Esophagus muscularis mucosa (tissue), 4 donors: ENCODE measurements around the gene HS2ST1. TPM values are rescaled to one million over a fixed set of nuclear protein-coding genes. Genes with fewer than 3 reads are reported as not detected.
"Not testable (repeated sequence)": the region's sequence is repeated elsewhere in the genome, so short reads cannot be mapped to it uniquely, and the experiment has no call there.

Experiments used
- DNase-seq: peaks from one replicate; pipeline ENCODE4 v3.0.0-alpha.2; 2017; ENCODE audit errors: extremely low spot score
- H3K27ac ChIP-seq, 4 donors: fragments of 200-600 bp; sonication (generic); replicated peaks in 1 of 4; 1 replicate in 3 of 4; 2 replicates in 1 of 4; pipeline ENCODE4 v1.5.1; 2016 to 2019; ENCODE audit warnings: mild to moderate bottlenecking in 1 of 4
- H3K27me3 ChIP-seq, 4 donors: fragments of 200-600 bp; sonication (generic); one replicate each; pipeline versions ENCODE4 v1.5.1 to v1.6.0; 2016 to 2019
- H3K36me3 ChIP-seq, 4 donors: fragments of 200-600 bp; sonication (generic); one replicate each; pipeline ENCODE4 v1.5.1; 2016 to 2019
- H3K4me1 ChIP-seq, 4 donors: fragments of 200-600 bp; sonication (generic); one replicate each; pipeline ENCODE4 v1.5.1; 2016 to 2019
- H3K4me3 ChIP-seq, 4 donors: fragments of 200-600 bp; sonication (generic); 1 replicate in 2 of 4; 2 replicates in 2 of 4; pipeline ENCODE4 v1.5.1; 2016 to 2019; ENCODE audit warnings: mild to moderate bottlenecking in 4 of 4, moderate library complexity in 1 of 4
- H3K9me3 ChIP-seq, 4 donors: fragments of 200-600 bp; sonication (generic); 1 replicate in 3 of 4; 2 replicates in 1 of 4; pipeline ENCODE4 v1.5.1; 2016 to 2019
- EP300 ChIP-seq: sonication (generic); formaldehyde crosslinking; IDR thresholded peaks from one replicate; pipeline ENCODE4 v1.6.1; 2017; ENCODE audit warnings: antibody characterized with exemption
- POLR2A ChIP-seq: fragments of 450-650 bp; IDR thresholded peaks from one replicate; pipeline ENCODE4 v1.6.1; 2017; ENCODE audit warnings: antibody characterized with exemption, moderate library complexity, mild to moderate bottlenecking, low read depth
- POLR2AphosphoS5 ChIP-seq, 2 donors: sonication (generic); formaldehyde crosslinking; IDR thresholded peaks; one replicate each; pipeline ENCODE4 v1.6.1; 2017; ENCODE audit warnings: antibody characterized with exemption in 2 of 2
- WGBS: methylation state at CpG from one replicate; pipeline ENCODE4 v1.1.5; 2018; 5-methylcytosine and 5-hydroxymethylcytosine counted together
- intact Hi-C: fragments of 100-400 bp; cut with DNase I; formaldehyde crosslinking; loops from one replicate; pipeline ENCODE4 v1.15.1; 2023
- total RNA-seq, 4 donors: library from RNA; depleted of rRNA; stranded (reverse); fragments of >200 nt; gene quantifications; one replicate each; pipeline versions ENCODE4 v1.1.0 to v1.2.1, GENCODE V29; 2016
- TF ChIP-seq, protein P1 (sequence below), 3 experiments: fragments of 200-600 bp in 2 of 3; fragments of 450-650 bp in 1 of 3; sonication (generic) in 2 of 3; IDR thresholded peaks; one replicate each; pipeline ENCODE4 v1.5.1; 2017 to 2019; ENCODE audit warnings: antibody characterized with exemption in 3 of 3, mild to moderate bottlenecking in 2 of 3, moderate library complexity in 1 of 3

HS2ST1 gene
- total RNA-seq, 4 donors from 2014 or later = 8.5 to 11.6 (median 9.4) TPM

DNA sequence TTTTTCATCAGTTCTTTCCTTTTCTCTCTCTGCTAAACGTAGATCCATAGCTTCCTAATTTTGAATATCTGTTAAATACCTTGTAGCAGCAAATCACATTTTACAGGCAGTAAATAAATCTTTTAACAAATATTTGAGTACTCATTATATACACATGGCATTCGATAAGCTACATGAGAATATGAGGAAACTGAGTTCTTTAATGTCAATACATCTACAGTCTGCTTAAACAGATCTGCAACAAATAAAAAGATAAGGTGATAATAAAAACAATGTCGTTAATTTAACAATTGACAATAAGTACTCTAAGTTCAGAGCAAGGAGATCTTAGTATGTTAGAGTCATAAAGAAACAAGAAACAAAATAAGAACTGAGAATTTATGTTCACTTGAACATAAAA is 43.4 kb upstream of the HS2ST1 start:
- 88% methylated on average over 3 of the region's 3 CpGs for WGBS
- H3K9me3 ChIP-seq = no peaks in the 10 kb centered on the region
- no peak overlapping the region for H3K27ac ChIP-seq
- H3K4me3 ChIP-seq = no peak overlapping the region
- peaks cover 0 to 7% (median 5%) of the 10 kb centered on the region in 4 donors for H3K4me1 ChIP-seq
- H3K36me3 ChIP-seq = peaks cover 0 to 9% (median 3%) of the 10 kb centered on the region in 4 donors
- DNase-seq = no peak
- H3K27me3 ChIP-seq = no peaks in the 10 kb centered on the region
- intact Hi-C loops = no loop called here
- no peak for TF ChIP-seq EP300

DNA sequence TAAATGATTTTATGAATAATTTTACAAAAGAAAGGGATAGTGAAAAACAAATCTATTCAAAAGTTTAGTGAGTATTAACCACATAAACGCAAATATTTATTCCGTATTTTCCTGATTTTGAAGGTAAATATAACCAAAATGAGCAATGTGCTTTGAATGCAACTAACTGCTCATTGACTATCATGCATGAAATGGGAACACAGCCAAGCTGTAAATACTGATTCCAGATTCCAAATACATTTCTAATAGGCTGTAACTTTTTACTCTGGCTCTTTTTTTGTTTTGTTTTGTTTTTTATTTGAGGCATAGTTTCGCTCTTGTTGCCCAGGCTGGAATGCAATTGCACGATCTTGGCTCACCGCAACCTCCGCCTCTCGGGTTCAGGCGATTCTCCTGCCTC is 42.3 kb upstream of the HS2ST1 start:
- WGBS = 94% methylated on average over 8 of the region's 8 CpGs
- H3K9me3 ChIP-seq = no peaks in the 10 kb centered on the region
- peaks cover 0 to 16% (median 5%) of the 10 kb centered on the region in 4 donors for H3K36me3 ChIP-seq
- no peak for DNase-seq
- H3K4me1 ChIP-seq = peaks cover 0 to 7% (median 4%) of the 10 kb centered on the region in 4 donors
- TF ChIP-seq, protein P1, sequence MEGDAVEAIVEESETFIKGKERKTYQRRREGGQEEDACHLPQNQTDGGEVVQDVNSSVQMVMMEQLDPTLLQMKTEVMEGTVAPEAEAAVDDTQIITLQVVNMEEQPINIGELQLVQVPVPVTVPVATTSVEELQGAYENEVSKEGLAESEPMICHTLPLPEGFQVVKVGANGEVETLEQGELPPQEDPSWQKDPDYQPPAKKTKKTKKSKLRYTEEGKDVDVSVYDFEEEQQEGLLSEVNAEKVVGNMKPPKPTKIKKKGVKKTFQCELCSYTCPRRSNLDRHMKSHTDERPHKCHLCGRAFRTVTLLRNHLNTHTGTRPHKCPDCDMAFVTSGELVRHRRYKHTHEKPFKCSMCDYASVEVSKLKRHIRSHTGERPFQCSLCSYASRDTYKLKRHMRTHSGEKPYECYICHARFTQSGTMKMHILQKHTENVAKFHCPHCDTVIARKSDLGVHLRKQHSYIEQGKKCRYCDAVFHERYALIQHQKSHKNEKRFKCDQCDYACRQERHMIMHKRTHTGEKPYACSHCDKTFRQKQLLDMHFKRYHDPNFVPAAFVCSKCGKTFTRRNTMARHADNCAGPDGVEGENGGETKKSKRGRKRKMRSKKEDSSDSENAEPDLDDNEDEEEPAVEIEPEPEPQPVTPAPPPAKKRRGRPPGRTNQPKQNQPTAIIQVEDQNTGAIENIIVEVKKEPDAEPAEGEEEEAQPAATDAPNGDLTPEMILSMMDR (IDR thresholded peaks at IDR 0.05) = no peak
- TF ChIP-seq POLR2A (no peak), POLR2AphosphoS5 (IDR thresholded peaks at IDR 0.05) (no peak), EP300 (no peak)
- H3K27me3 ChIP-seq = no peaks in the 10 kb centered on the region
- no peak overlapping the region for H3K27ac ChIP-seq
- intact Hi-C loops = no loop called here
- H3K4me3 ChIP-seq = no peak overlapping the region

DNA sequence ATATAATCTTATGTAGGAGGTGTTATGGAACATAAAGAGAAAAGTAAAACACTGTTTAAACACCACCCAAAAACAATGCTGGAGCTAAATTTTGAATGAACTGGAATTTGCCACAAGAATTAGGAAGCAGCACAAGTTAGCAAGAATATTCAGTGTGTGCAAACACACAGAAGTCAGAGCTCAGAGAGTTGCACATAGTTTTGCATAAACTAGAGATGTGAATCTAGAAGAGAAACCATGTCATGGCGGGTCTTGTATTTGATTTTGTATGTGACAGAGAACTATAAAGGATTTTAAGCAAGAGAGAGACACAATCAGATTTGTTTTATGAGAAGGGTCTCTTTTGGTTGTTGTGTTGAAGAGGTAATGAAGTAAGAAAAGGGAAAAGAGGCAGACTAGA is 38.7 kb upstream of the HS2ST1 start:
- H3K4me3 ChIP-seq = no peak overlapping the region
- H3K9me3 ChIP-seq = no peaks in the 10 kb centered on the region
- no peak overlapping the region for H3K27ac ChIP-seq
- intact Hi-C loops = no loop called here
- no peak for TF ChIP-seq POLR2A
- TF ChIP-seq POLR2AphosphoS5 (IDR thresholded peaks at IDR 0.05) = no peak
- TF ChIP-seq EP300 = no peak
- TF ChIP-seq, protein P1 (IDR thresholded peaks at IDR 0.05) = no peak
- H3K36me3 ChIP-seq = peaks cover 5 to 42% (median 17%) of the 10 kb centered on the region in 4 donors
- DNase-seq = no peak
- 100% methylated on average over 1 of the region's 1 CpG for WGBS
- H3K4me1 ChIP-seq = no peaks in the 10 kb centered on the region
- no peaks in the 10 kb centered on the region for H3K27me3 ChIP-seq

DNA sequence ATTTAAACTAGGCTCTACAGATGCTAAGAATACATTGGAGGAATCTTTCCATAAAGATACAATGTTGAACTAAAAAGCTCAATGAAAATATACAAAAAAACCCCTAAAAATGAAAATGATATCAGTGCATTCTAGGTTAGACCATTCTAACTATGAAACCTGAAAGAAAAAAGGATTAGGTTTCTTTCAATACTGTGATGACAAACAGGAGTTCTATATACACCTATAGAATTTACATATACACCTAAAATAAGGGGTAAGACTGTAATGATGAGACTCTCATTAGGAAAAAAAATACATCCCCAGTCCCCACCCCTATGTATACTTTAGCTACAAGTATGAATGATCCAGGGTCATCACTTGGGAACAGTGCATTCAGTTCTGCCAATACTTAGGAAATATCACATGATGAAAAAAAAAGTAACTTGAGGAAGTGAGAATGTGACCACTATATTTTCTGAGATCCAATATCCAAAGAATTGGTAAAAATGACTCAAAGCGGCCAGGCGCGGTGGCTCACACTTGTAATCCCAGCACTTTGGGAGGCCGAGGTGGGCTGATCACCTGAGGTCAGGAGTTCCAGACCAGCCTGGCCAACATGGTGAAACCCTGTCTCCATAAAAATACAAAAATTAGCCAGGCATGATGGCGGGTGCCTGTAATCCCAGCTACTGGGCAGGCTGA is 26.8 kb upstream of the HS2ST1 start:
- DNase-seq = no peak
- H3K4me3 ChIP-seq = no peak overlapping the region
- peaks cover 0 to 8% (median 0%) of the 10 kb centered on the region in 4 donors for H3K4me1 ChIP-seq
- no peaks in the 10 kb centered on the region for H3K27me3 ChIP-seq
- no peak overlapping the region for H3K27ac ChIP-seq
- TF ChIP-seq POLR2AphosphoS5 (IDR thresholded peaks at IDR 0.05) (no peak), EP300 (no peak), POLR2A (no peak)
- TF ChIP-seq, protein P1 (IDR thresholded peaks at IDR 0.05) = no peak
- intact Hi-C loops = no loop called here
- no peaks in the 10 kb centered on the region for H3K36me3 ChIP-seq
- H3K9me3 ChIP-seq = no peaks in the 10 kb centered on the region
- 96% methylated on average over 5 of the region's 5 CpGs for WGBS

DNA sequence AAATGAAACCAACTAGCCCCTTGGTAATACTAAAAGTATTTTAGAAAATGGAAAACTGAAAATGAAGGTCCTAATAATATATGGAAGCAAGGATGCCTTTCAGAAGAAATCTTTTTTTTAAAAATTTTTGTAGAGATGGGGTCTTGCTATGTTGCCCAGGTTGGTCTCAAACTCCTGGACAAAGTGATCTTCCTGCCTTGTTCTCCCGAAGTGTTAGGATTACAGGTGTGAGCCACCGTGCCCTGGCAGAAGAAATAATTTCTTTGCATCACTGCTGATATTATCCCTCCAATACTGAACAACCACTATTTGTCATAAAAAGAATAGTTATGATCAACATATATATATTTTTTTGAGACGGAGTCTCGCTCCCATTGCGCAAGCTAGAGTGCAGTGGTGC is 26.1 kb upstream of the HS2ST1 start:
- 95% methylated on average over 5 of the region's 5 CpGs for WGBS
- intact Hi-C loops = no loop called here
- no peak for DNase-seq
- TF ChIP-seq, protein P1 (IDR thresholded peaks at IDR 0.05) = no peak
- TF ChIP-seq POLR2A (no peak), POLR2AphosphoS5 (IDR thresholded peaks at IDR 0.05) (no peak), EP300 (no peak)
- Histone ChIP-seq H3K27ac (no peak overlapping the region), H3K9me3 (no peaks in the 10 kb centered on the region), H3K4me3 (no peak overlapping the region), H3K27me3 (no peaks in the 10 kb centered on the region), H3K36me3 (no peaks in the 10 kb centered on the region), H3K4me1 (peaks cover 0 to 8% (median 0%) of the 10 kb centered on the region in 4 donors)

DNA sequence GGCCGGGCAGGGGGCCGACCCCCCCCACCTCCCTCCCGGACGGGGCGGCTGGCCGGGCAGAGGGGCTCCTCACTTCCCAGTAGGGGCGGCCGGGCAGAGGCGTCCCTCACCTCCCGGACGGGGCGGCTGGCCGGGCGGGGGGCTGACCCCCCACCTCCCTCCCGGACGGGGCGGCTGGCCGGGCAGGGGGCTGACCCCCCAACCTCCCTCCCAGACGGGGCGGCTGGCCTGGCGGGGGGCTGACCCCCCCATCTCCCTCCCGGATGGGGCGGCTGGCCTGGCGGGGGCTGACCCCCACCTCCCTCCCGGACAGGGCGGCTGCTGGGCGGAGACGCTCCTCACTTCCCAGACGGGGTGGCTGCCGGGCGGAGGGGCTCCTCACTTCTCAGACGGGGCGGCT is 15.0 kb upstream of the HS2ST1 start:
- intact Hi-C loops, H3K4me3 ChIP-seq, DNase-seq, H3K9me3 ChIP-seq, H3K27ac ChIP-seq, H3K27me3 ChIP-seq: not testable (repeated sequence)
- Histone ChIP-seq H3K36me3 (peaks cover 0 to 41% (median 12%) of the 10 kb centered on the region in 4 donors), H3K4me1 (peaks cover 0 to 19% (median 3%) of the 10 kb centered on the region in 4 donors)
- WGBS = 90% methylated on average over 2 of the region's 33 CpGs
